Panc1 (cell line): ENCODE measurements around the gene BEX1. TPM values are rescaled to one million over a fixed set of nuclear protein-coding genes. Genes with fewer than 3 reads are reported as not detected.

Experiments
- ATAC-seq: fragments of 200-7000 bp; cut with Tn5 transposase; 2 replicates; pipeline ENCODE4 v1.9.1; 2020; ENCODE audit warnings: mild to moderate bottlenecking, moderate library complexity
- BruUV-seq: library from RNA; stranded (reverse); fragments of 400-500 nt; replicated peaks from 2 replicates; lab custom pipeline; 2021; lab: Mats Ljungman, UMichigan
- CTCF ChIA-PET: fragments of 300-600 bp; sonication (Branson Sonifier 250); formaldehyde crosslinking; loops from one replicate; lab custom pipeline; 2022; ENCODE audit warnings: antibody characterized with exemption; lab: Charles Lee
- POLR2A ChIA-PET: fragments of 300-600 bp; sonication (Branson Sonifier 250); formaldehyde crosslinking; loops from one replicate; lab custom pipeline; 2022; ENCODE audit warnings: antibody characterized with exemption; lab: Charles Lee
- DNase-seq: peaks from one replicate; pipeline ENCODE4 v3.0.0-alpha.2; 2010; ENCODE audit warnings: low read depth, low spot score
- H3K27ac ChIP-seq: 2 replicates; pipeline ENCODE4 v1.5.1; 2011; ENCODE audit warnings: mild to moderate bottlenecking, low read length, inconsistent platforms
- H3K27me3 ChIP-seq: fragments of 200-500 bp; sonication (Bioruptor generic); 2 replicates; pipeline ENCODE4 v1.6.0; 2014; ENCODE audit warnings: low read length, inconsistent platforms; ENCODE audit not compliant: control insufficient read depth, insufficient read depth
- H3K36me3 ChIP-seq: fragments of 200-500 bp; sonication (Bioruptor generic); 2 replicates; pipeline ENCODE4 v1.5.1; 2014; ENCODE audit warnings: inconsistent platforms, mild to moderate bottlenecking, low read length, moderate library complexity; ENCODE audit not compliant: control insufficient read depth, insufficient read depth
- H3K4me1 ChIP-seq: 2 replicates; pipeline ENCODE4 v1.5.1; 2011; ENCODE audit warnings: inconsistent platforms, mild to moderate bottlenecking, low read length, moderate library complexity; ENCODE audit not compliant: control insufficient read depth, insufficient read depth
- H3K4me3 ChIP-seq, 2 experiments: 2 replicates each; pipeline ENCODE4 v1.5.1; 2011 to 2012; ENCODE audit warnings: low read depth in 2 of 2, low read length in 2 of 2, mild to moderate bottlenecking in 2 of 2, inconsistent platforms in 1 of 2, moderate library complexity in 1 of 2
- H3K9me3 ChIP-seq: fragments of 200-500 bp; sonication (Bioruptor generic); 2 replicates; pipeline ENCODE4 v1.5.1; 2014; ENCODE audit warnings: low read depth, mild to moderate bottlenecking, inconsistent platforms, low read length, moderate library complexity; ENCODE audit not compliant: control insufficient read depth, insufficient read depth
- CTCF ChIP-seq: fragments of 450-650 bp; IDR thresholded peaks from 2 replicates; pipeline ENCODE4 v1.5.1; 2017; ENCODE audit warnings: mild to moderate bottlenecking
- POLR2AphosphoS5 ChIP-seq: IDR thresholded peaks from 2 replicates; pipeline ENCODE4 v1.6.1; 2012; ENCODE audit warnings: mild to moderate bottlenecking, low read depth, low read length, moderate library complexity
- REST ChIP-seq, 2 experiments: IDR thresholded peaks; 2 replicates each; pipeline ENCODE4 v1.6.1; 2011 to 2012; ENCODE audit warnings: low read depth in 2 of 2, control low read depth in 1 of 2, low read length in 1 of 2, mild to moderate bottlenecking in 1 of 2, moderate library complexity in 1 of 2; ENCODE audit not compliant: insufficient read depth in 1 of 2
- SIN3A ChIP-seq: IDR thresholded peaks from 2 replicates; pipeline ENCODE4 v1.6.1; 2012; ENCODE audit warnings: low read depth, mild to moderate bottlenecking, low read length, moderate library complexity, borderline replicate concordance; ENCODE audit not compliant: insufficient read depth
- TCF7L2 ChIP-seq: IDR thresholded peaks from 2 replicates; pipeline ENCODE4 v1.6.1; 2011; ENCODE audit warnings: mild to moderate bottlenecking, low read depth, low read length, inconsistent platforms
- in situ Hi-C: cut with HindIII; loops from 2 replicates; pipeline ENCODE4 v1.10.0; 2016; ENCODE audit warnings: low sequenced_read_pairs, low pct_unique_long_range_greater_than_20kb
- intact Hi-C: fragments of 100-400 bp; cut with micrococcal nuclease; formaldehyde crosslinking; loops from one replicate; pipeline ENCODE4 v1.10.0; 2022; ENCODE audit not compliant: unreplicated experiment
- total RNA-seq: library from RNA; stranded (reverse); gene quantifications from one replicate; pipeline ENCODE4 v1.2.1, GENCODE V29; 2021; ENCODE audit not compliant: unreplicated experiment

The BEX1 gene
- total RNA-seq, 1 experiment from 2014 or later: not detected

- Histone ChIP-seq H3K36me3 (no peaks in the 10 kb centered on the region), H3K4me3 (no peak within 1 kb of the TSS), H3K4me1 (no peaks in the 10 kb centered on the region), H3K27ac (no peak within 1 kb of the TSS), H3K27me3 (no peaks in the 10 kb centered on the region), H3K9me3 (no peaks in the 10 kb centered on the region)
- ChIA-PET CTCF (no interaction called here), POLR2A (no interaction called here)
- no TSS peak for BruUV-seq
- in situ Hi-C loops: no loop called here
- DNase-seq (no peak), ATAC-seq (no peak)
- intact Hi-C loops: no loop called here
- TF ChIP-seq REST (IDR thresholded peaks at IDR 0.05; ENCODE audit: insufficient read depth in 1 of 2, low read depth in 2 of 2, low read length in 1 of 2): no peak
- no peak for TF ChIP-seq POLR2AphosphoS5
- no peak for TF ChIP-seq SIN3A
- no peak for TF ChIP-seq CTCF
- no peak for TF ChIP-seq TCF7L2
Measured at GRCh38 chrX:103092942-103093341, 29.0 kb upstream of the BEX1 start, which contains the start of gene NXF3. TSS of gene NXF3 (minus strand) at chrX:103093143. CDS start at chrX:103093023, 120 bp downstream.

- DNase-seq (no peak), ATAC-seq (no peak)
- no TSS peak for BruUV-seq
- no peak overlapping the region for H3K27ac ChIP-seq
- H3K9me3 ChIP-seq: no peaks in the 10 kb centered on the region
- H3K4me3 ChIP-seq: no peak overlapping the region
- H3K4me1 ChIP-seq: no peaks in the 10 kb centered on the region
- H3K36me3 ChIP-seq: no peaks in the 10 kb centered on the region
- in situ Hi-C loops (no loop called here), intact Hi-C loops (no loop called here)
- no peaks in the 10 kb centered on the region for H3K27me3 ChIP-seq
- POLR2A ChIA-PET: no interaction called here
- CTCF ChIA-PET: no interaction called here
- TF ChIP-seq POLR2AphosphoS5 (no peak), REST (IDR thresholded peaks at IDR 0.05; ENCODE audit: insufficient read depth in 1 of 2, low read depth in 2 of 2, low read length in 1 of 2) (no peak), CTCF (no peak), TCF7L2 (no peak), SIN3A (no peak)
Measured at GRCh38 chrX:103081051-103081450, 17.1 kb upstream of the BEX1 start.
